GM18868 (cell line): Measurements from ENCODE around the gene SLC66A1.

Experiments used
- ATAC-seq: cut with Tn5 transposase; IDR thresholded peaks from one replicate; pipeline ENCODE4 v1.9.1; 2021; ENCODE audit warnings: mild to moderate bottlenecking, moderate library complexity; ENCODE audit not compliant: unreplicated experiment

The SLC66A1 gene

DNA sequence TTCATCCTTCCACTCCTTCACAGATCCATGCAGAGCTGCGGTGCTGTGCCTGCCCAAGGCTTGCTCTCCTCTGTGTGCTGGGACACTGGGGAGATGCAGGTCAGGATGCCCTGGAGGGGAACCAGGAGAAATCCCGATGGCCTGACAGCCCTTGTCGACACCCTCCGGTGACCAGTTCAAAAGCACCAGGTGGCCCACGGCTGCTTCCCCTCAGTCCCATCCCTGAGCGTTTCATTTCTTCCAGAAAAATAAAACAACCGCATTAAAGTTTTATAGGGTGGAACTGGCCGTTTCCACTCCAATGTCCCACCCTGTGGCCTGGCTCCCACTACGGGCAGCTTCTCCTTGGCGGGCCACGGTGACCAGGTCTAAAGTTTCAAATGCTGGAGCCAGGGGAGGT lies 48.3 kb downstream of the SLC66A1 start:
- no peak for ATAC-seq

DNA sequence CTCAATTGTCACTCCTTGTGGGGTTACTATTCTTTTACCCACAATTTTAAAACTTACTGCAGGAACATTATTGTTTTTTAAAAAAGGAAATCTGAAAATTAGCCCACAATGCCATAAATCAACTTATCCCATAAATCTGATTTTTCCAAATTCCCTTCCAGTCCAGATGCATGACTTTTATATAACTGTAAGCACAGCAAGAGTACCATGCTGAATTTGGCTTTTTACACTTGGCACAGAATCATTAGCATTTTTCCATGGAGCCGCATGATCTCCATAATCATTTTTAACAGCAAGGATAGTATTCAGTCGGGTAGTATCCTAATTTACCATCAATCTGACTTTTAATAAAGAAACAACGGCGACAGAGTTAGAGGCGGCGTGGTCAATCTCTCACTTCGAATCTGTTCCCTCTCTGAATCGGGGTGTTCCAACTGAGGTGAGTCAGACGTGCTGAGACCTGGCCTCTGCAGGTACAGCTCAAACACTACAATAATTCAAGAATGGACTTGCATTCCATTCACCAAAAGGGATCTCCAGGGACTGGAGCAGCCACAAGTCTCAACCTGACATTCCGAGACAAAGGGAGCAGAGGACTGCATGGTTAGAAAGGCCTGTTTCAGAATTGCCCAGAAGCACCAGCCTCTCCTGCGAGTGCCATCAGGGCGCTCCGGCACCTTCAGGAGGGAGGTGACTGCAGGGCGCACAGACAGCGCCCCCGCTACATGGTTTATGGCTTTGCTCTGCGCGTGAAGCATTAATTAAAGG lies 48.9 kb downstream of the SLC66A1 start:
- ATAC-seq: no peak

DNA sequence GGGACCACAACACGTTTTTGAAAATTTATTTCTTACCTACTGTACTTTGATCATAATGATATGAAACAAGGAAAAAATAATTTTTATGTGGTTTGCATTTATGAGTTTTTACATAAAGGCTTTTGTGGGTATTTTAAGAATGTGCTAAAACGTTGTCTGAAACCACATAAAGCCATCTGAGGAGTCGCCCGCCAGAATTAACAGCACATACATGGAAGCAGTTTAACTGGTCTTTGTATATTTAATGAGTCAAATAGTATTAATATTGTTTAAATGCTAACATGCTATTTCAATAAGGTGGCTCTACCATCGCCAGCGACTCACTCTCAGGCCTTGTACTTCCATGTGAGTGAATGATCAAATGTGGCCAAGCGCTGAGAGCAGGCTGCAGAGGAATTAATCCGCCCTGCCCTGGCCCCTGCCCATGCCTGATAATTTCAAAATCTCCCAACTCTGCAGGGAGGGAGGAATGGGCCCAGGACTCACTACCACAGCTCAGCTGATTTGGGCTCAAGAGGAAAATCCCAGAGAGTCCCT lies 49.6 kb downstream of the SLC66A1 start:
- no peak for ATAC-seq

DNA sequence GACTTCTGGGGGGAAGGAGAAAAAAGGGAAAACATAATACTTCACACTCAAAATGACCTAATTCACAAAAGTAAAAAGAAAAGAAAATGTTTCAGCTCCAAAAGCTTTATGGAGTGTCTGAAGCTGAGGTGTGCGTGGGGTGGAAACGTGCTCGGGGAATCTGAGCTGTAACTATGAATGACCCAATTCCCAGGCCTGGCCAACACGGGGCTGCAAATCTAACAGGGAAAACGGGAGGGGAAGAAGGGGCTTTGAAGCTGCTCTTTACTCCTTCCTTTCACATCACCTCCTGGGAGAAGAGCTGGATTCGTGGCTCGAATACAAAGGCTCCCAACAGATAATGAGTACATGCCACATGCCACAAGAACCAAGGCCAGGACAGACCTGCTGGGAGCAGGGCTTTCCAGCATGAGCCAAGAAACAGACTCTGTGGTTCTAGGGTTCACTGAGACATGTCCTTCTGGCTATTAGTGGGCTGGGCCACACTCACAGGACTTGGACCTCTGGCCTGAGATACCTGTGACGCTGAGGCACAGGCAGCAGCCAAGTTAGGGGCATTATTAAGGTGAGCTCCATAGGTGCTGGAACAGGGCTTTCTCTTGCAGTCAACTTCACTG lies 51.5 kb downstream of the SLC66A1 start:
- ATAC-seq: no peak

DNA sequence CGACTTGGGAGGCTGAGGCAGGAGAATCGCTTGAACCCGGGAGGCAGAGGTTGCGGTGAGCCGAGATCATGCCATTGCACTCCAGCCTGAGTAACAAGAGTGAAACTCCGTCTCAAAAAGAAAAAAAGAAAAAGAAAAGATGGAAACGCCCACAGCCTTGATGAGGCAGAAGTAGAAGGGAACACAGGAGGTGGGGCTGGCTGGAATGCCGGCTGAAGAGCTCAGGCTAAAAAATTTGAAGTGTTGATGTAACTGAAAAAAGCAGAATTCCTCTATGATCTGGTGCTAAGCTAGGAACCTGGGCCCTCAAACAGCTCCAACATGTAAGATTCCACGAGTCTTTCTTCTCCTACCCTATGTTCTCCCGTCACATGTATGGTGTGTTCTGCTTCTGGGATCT lies 53.6 kb downstream of the SLC66A1 start:
- no peak for ATAC-seq

GRCh38 chr1:19366599-19367536 lies 54.7 kb downstream of the SLC66A1 start:
- no peak for ATAC-seq

DNA sequence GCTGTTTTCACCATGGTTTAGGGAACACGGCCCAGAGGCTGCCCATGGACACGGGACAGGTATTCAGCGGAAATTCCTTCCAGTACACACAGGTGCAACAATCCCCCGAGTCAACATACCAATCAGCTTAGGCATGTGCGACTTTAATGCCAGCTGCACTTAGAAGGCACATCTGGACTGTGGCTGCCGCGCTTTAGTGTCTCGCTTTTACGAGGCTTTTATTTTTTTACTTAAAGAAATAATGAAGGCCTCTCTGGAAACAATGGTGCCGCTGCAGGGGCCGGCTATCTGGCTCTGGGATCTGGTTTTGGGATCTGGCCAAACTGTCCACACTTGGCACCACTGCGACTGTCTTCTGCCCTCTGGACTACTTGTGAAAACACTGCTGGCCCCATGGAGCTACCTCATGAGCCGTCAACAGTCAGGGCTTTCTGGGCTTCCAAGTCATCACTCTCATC lies 55.5 kb downstream of the SLC66A1 start:
- ATAC-seq: no peak

- ATAC-seq: no peak
Measured at GRCh38 chr1:19368050-19368449, 55.9 kb downstream of the SLC66A1 start.

GRCh38 chr1:19368964-19369363 lies 56.8 kb downstream of the SLC66A1 start:
- no peak for ATAC-seq

GRCh38 chr1:19369396-19370090 lies 57.4 kb downstream of the SLC66A1 start:
- ATAC-seq: no peak

- no peak for ATAC-seq
Measured at GRCh38 chr1:19370453-19371170, 58.5 kb downstream of the SLC66A1 start.

DNA sequence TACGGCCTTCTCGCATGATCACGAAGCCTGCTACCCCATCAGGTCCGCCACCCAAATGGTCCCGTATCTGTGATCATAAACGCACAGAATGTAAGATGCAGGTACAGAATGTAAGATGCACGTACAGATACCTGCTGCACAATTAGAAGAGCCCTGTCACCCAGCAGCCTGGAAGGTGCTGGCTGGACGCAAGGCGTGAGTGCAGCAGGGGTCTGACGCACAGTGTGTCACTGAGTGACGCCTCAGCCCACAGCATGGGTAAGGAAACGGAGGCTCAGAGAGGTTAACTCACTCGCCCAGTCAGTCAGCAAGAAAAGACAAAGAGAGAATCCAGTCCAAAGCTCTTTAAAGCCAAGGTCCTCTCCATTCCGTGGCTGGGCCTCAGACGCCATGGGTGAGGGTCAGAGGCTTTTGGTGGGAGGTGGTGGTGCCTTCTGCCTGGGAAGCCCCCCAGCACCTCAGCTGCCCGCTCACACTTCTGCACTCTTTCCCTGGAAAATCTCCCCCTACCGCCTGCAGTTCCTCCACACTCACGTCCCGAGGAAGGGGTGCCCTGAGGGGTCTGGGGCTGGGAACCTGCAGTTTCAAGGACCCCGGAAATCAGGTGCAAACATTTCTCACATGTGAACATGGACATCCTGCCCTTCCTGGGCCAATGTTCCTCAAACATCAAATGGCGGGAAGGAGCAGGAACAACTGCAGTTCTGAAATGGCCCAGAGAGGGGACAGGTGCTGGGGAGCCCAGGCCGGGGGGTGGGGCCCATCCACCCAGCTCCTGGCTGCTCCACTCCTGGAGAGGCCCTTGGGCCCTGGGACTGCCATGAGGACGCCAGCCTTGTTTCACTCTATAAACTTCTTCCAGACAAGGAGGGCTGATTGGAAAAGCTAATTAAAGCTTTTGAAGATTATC lies 59.4 kb downstream of the SLC66A1 start:
- ATAC-seq: no peak

GRCh38 chr1:19372136-19372514 lies 60.0 kb downstream of the SLC66A1 start:
- no peak for ATAC-seq

- ATAC-seq: no peak
Measured at GRCh38 chr1:19372602-19373001, 60.5 kb downstream of the SLC66A1 start.

DNA sequence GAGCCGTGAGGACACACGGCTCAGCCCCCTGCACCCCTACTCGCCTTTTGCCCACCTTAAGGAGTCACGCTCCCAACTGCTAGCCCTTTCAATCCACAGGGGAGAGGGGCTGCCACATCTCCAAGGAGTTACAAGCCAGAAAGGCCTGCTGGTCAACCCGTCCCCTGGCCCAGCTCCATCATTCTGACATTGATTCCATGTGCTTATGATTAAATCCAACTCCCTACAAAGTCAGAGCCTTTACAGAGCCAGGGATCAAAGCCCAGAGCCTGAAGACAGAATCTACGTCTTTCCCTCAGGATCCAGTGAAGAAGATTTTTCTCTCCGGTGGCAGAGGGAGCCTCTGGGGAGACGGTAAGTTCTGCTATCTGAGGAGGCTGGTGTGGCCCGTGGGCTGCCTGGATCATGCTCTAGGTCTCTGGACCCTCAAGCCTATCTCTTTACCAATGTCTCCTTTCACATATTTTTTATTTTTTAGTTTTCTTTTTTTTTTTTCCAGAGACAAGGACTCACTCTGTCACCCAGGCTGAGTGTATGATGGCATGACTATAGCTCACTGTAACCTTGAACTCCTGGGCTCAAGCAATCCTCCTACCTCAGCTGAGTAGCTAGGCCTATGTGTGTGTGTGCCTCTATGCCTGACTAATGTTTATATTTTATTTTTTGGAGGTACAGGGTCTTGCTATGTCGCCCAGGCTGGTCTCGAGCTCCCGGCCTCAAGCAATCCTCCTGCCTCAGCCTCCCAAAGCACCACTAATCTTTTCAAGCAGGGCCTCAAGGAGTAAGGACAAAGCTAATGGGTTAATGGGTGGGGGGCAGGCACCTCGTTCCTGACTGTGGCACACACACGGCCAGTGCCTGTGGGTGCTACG lies 61.3 kb downstream of the SLC66A1 start:
- ATAC-seq: no peak

GRCh38 chr1:19374083-19374801 lies 62.1 kb downstream of the SLC66A1 start:
- ATAC-seq: no peak

GRCh38 chr1:19374926-19375325 lies 62.8 kb downstream of the SLC66A1 start:
- ATAC-seq: no peak
